HG02763 (cell line): Measurements from ENCODE around the gene MRTO4.
"Not testable (repeated sequence)": the region's sequence is repeated elsewhere in the genome, so short reads cannot be mapped to it uniquely, and the experiment has no call there.

ENCODE experiments used
- ATAC-seq: cut with Tn5 transposase; IDR thresholded peaks from one replicate; pipeline ENCODE4 v1.9.1; 2021; ENCODE audit warnings: mild to moderate bottlenecking, moderate library complexity; ENCODE audit not compliant: unreplicated experiment

The MRTO4 gene

DNA sequence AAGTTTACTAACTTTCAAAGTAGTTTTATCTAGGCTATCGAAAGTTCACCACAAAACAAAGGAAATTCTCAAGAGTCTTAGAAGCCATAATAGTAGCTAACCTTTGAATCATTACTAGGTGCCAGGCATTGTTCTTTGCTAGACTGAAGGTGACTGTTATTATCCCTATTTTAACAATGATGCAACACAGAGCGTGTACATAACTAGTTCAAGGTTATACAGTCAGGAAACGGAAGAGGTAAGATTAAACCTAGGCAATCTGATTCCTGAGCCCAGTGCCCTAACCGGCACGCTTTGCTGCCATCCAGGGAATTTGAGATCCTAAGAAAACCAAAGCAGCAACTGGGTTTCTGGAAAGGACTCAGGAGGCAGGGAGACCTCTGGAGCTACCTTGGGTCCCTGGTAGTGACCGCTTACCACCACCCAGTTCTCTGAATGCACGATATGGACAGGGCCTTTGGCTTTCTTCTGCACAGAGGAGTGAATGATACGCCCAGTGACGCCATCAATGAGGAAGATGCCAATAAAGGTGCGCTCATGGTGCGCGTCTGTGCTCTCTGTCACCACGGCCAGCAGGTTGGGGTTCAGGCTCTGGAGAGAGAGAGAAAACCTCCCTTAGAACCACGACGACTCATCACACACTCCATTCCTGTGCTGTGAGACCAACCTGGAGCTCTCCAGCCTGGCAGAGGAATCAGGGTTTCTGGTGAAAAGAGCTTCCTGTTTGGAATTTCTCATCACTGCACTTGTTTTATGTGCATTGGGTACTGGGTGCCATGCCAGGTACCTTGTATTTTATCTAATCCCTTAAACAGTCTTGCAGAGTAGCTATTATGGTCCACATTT, 28.4 kb upstream of the MRTO4 start:
- ATAC-seq = no peak

GRCh38 chr1:19229229-19229628, 22.4 kb upstream of the MRTO4 start:
- ATAC-seq = no peak

GRCh38 chr1:19229828-19230325, 21.7 kb upstream of the MRTO4 start:
- no peak for ATAC-seq

GRCh38 chr1:19231736-19232523, 19.7 kb upstream of the MRTO4 start:
- ATAC-seq = not testable (repeated sequence)

DNA sequence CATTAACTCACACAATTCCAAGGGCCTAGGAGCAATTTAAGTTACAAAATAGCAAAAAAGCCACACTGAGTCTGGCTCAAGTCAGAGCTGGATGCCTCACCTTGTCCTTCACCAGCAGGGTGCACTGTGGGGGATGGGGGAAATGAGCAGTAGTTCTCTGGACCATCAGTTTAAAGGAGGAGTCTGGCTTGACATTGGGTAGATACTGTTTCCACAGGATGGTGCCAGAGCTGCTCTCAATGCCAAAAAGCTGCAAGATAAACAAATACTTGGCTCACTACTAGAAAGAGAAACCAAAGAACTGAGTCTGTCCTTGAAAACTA, 19.1 kb upstream of the MRTO4 start:
- ATAC-seq = no peak

- no peak for ATAC-seq
Observed at GRCh38 chr1:19234224-19234623, 17.4 kb upstream of the MRTO4 start.

DNA sequence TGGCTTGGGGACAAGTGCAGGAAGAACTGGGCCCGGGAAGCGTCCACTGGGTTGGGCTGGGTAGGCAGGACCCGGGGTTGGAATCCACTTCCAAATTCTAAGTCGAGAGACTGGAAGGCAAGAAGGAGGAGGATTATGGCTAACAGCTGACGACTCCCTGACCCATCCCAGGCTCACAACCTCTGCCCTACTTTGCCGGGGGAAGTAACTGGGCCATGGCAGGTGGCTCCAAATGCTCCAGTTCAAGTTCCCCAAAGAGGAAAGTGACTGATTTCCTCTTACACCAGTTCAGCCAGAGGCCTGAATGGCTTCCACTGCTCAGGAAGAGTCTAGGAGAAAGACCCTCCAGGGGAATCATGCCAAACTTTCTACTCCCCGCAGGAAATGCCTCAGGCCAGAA, 11.7 kb upstream of the MRTO4 start:
- ATAC-seq = no peak

- no peak for ATAC-seq
Observed at GRCh38 chr1:19240673-19241538, 10.7 kb upstream of the MRTO4 start.

DNA sequence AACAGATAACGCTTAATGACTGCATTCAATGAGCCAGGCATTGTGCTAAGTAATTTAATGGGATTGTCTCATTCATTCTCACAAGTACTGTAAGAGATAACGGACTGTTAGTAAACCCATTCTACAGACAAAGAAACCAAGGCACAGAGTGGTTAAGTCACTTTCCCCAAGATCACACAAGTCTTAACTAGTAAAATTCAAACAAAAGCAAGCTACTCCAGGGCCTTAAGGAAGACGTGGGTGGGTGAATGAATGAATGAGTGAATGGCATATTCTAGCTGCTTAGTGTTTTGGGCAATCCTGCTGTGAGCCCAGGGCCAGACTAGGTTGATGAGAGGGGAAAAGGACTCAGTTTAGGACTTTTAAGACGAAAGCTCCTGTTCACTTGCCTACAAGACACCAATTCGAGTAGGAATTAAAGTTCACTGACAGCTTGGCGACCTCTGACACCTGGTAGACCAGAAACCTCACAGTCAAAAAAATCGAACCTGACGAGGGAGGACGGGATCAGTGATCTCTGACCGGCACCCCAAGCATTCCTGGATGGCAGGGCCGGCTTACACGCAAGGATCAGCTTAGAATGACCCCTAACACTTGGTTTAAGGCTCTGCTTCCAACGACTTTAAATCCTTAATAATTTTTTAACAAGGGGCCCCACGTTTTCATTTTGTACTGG, 838 bp upstream of the MRTO4 start:
- no peak for ATAC-seq

GRCh38 chr1:19254416-19254815, 2.8 kb downstream of the MRTO4 start:
- ATAC-seq = no peak

DNA sequence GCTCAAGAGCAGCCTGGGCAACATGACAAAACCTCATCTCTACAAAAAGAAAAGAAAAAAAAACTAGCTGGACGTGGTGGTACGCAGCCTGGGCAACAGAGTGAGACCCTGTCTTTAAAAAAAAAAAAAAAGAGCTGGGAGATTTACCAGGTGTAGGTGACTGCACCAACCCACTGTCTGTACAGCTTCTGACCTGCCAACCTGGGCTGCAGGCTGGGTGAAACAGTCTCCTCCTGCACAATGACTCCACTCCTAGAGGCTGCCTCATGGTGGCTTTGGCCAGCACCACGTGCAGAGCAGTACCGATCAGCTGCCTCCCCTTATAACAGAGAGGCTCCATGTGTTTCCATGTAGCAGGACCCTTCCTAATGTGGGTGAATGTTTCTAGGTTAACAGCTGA, 3.7 kb downstream of the MRTO4 start:
- ATAC-seq = no peak

GRCh38 chr1:19256301-19256700, 4.7 kb downstream of the MRTO4 start:
- ATAC-seq = not testable (repeated sequence)

DNA sequence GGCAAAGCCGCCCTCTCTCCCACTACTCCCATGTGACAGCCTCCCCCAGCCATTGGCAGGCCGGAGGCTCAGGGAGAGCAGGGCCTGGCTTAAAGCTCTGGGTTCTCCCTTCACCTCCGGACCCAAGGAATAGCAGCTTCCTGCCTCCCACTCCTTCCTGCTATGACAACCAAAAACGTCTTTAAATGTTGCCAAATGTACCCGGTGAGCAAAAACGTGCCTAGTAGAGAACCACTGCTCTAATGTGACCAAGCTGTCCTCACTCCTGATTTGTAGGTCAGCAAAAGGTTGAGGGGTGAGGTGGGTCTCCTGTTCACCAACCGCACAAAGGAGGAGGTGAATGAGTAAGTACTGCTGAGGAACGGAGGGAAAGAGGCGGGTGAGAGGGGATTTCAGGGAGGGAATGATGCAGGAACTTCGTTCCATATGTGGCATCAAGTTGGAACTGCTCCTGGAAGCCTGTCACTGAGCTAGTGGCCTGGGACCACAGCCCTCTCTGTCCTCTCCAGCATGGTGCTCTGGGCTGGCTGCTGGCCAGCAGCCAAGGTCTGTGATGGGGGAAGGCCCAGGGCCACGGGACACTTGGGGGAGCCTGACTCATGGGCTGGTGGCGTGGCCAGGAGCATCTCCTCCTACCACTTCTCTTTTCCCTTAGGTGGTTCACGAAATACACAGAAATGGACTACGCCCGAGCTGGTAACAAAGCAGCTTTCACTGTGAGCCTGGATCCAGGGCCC, 5.7 kb downstream of the MRTO4 start:
- ATAC-seq = no peak

DNA sequence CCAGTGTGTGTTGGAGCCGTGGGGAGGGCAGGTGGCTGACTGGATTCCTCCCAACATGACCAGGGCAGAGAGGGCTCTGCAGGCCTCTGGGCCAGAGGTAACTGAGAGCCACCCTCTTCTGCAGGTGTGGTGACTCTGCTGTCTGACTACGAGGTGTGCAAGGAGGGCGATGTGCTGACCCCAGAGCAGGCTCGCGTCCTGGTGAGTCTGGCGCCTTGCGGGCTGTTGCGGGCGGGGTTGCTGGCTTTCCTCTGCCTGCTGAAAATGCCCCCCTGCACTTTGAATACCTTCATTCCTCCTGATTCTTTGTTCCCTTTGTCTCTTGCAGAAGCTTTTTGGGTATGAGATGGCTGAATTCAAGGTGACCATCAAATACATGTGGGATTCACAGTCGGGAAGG, 6.7 kb downstream of the MRTO4 start:
- no peak for ATAC-seq

DNA sequence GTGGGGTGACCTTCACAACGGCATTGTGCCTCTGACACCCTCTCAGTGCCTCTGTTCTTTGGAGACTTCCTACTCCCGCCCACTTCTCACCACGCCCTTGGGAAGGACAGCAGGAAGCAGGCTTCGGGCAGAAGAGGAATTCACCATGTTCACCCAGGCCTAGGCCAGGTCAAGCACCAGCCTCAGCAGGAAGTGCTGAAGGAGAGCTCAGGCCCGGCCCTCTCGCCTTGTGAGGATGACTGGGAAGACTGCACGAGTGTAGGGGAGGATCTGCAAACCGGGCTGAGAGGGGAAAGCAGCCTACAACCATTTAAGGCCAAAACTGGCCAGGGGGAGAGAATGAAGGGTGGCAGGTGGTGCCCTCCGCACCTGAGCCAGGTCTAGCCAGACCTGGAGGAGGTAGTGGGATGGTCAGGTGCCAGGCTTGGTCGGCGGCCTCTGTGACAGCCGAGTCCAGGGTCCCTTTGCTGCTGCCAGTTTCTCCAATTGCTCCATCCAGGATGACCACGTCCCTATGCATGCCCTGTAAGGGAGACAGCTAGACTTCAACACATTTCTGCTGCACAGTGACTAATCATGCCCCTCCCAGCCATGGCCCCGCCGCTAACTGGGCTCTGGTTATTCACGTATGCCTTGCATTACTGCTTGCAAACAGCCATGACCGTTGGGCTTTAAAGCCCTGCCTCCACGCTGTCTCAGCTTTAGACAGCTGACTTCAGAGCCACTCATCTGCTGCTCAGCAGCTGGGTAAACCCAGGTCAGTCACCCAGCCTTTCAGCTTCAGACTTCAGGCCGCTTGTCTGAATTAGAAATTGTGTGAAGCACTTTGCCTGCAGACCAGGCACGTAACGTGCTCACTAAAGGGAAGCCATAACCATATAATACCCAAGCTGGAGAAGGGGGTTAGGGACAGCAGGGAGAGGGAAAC, 8.9 kb downstream of the MRTO4 start:
- no peak for ATAC-seq

DNA sequence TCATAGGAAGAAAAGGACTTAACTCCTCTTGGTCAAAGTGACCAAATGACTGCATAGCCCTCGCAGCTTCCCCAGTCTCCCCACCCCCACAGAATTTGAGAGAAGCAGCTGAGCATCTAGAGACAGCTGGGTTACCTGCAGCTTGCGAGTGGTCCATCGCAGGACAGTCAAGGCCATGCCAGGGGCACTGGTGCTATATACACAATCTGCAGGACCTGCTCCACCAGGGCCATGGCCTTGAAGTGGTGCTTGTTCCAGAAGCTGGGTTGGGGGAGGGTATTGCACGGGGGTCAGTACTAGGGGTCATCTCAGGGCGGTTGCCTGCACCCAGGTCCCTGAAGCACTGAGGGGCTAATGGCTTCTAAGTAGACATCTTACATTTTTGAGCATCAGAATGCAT, 10.4 kb downstream of the MRTO4 start:
- ATAC-seq = no peak

GRCh38 chr1:19262744-19263143, 11.1 kb downstream of the MRTO4 start:
- ATAC-seq = no peak

DNA sequence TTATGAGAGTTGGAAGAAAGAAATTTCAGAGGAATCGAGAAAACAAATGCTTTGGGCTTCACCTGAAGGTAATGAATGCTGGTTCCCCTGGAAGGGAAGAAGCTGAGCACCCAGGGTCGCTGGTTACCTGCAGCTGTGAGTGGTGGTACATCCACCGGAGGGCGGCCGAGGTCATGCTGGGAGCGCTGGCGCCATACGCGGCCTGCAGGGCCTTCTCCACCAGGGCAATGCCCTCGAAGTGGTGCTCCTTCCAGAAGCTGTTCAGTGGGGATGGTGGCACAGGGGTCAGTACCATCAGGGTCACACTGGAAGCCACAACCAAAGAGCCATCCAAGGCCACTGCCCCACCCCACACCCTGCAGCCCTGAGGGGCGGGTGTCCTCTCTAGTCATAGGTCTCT, 16.8 kb downstream of the MRTO4 start:
- no peak for ATAC-seq
